Activated CD8-positive, alpha-beta T cell treated with anti-CD3 and anti-CD28 coated beads, Interleukin-2, amount 10 ng/mL, durations not matched to agents 7 days and 5 days (primary cell): ENCODE results near the gene TBC1D1. TPM values are rescaled to one million over a fixed set of nuclear protein-coding genes. Genes with fewer than 3 reads are reported as not detected.
A peak's percentile ranks its signal among the peaks of the same experiment; 100 is the strongest.

ENCODE experiments used
- ATAC-seq: fragments of 150-1000 bp; cut with Tn5 transposase; one replicate; pipeline ENCODE4 v1.10.0; 2021; ENCODE audit warnings: moderate library complexity
- CTCF ChIA-PET: fragments of 350-600 bp; sonication (Branson Sonifier 250); formaldehyde crosslinking; loops from one replicate; lab custom pipeline; 2021; ENCODE audit warnings: antibody characterized with exemption; lab: Charles Lee
- POLR2A ChIA-PET: fragments of 350-600 bp; sonication (Branson Sonifier 250); formaldehyde crosslinking; loops from one replicate; lab custom pipeline; 2021; ENCODE audit warnings: antibody characterized with exemption; lab: Charles Lee
- DNase-seq: peaks from one replicate; pipeline ENCODE4 v3.0.0-alpha.2; 2020
- H3K27ac Mint-ChIP-seq: one replicate; pipeline ENCODE4 v1.8.0; 2021; ENCODE audit warnings: mild to moderate bottlenecking, mixed read lengths
- H3K27me3 Mint-ChIP-seq: one replicate; pipeline ENCODE4 v1.8.0; 2021; ENCODE audit warnings: low read depth, mixed read lengths
- H3K36me3 Mint-ChIP-seq: one replicate; pipeline ENCODE4 v1.8.0; 2021; ENCODE audit warnings: low read depth, mixed read lengths
- H3K4me1 Mint-ChIP-seq: one replicate; pipeline ENCODE4 v1.8.0; 2021; ENCODE audit warnings: low read depth, mixed read lengths
- H3K4me3 Mint-ChIP-seq: one replicate; pipeline ENCODE4 v1.8.0; 2021; ENCODE audit warnings: mild to moderate bottlenecking, mixed read lengths
- H3K9me3 Mint-ChIP-seq: one replicate; pipeline ENCODE4 v1.8.0; 2022; ENCODE audit warnings: mixed read lengths; ENCODE audit not compliant: insufficient read depth
- total RNA-seq, 2 experiments: library from RNA; stranded (reverse); gene quantifications; one replicate each; pipeline ENCODE4 v1.2.3, GENCODE V29; 2021

TBC1D1 gene
- total RNA-seq, 2 experiments from 2014 or later, result 84.4 to 87.6 TPM

- peaks cover 78% of the 10 kb centered on the region for H3K36me3 Mint-ChIP-seq
- ChIA-PET POLR2A (interaction anchor here (0.8 to 1.0 kb wide), 3 partner anchors 10 to 58 kb away, joined by 3 read pairs; no protein-coding TSS in a partner anchor), CTCF (interaction anchor here (0.9 to 1.6 kb wide), 4 partner anchors 18 to 651 kb away, joined by 3 to 4 read pairs (median 4); no protein-coding TSS in a partner anchor)
- H3K27me3 Mint-ChIP-seq, result no peaks in the 10 kb centered on the region
- H3K27ac Mint-ChIP-seq, result peak overlapping the region; percentile 80
- no peaks in the 10 kb centered on the region for H3K9me3 Mint-ChIP-seq
- ATAC-seq (no peak), DNase-seq (no peak)
- peaks cover 63% of the 10 kb centered on the region for H3K4me1 Mint-ChIP-seq
- H3K4me3 Mint-ChIP-seq, result no peak overlapping the region
Observed at GRCh38 chr4:38129460-38130227, 238.8 kb downstream of the TBC1D1 start.

- Mint-ChIP-seq H3K4me3 (no peak overlapping the region), H3K27ac (peak overlapping the region; percentile 30), H3K36me3 (peaks cover 75% of the 10 kb centered on the region), H3K9me3 (no peaks in the 10 kb centered on the region), H3K4me1 (peaks cover 63% of the 10 kb centered on the region), H3K27me3 (no peaks in the 10 kb centered on the region)
- ChIA-PET CTCF (interaction anchor here (1.0 to 3.0 kb wide), 8 partner anchors 14 to 544 kb away, joined by 3 to 14 read pairs (median 4); no protein-coding TSS in a partner anchor), POLR2A (interaction anchor here (0.6 to 1.4 kb wide), 3 partner anchors 28 to 33 kb away, joined by 3 to 5 read pairs (median 3); no protein-coding TSS in a partner anchor)
- ATAC-seq (no peak), DNase-seq (no peak)
Observed at GRCh38 chr4:38130884-38131283, 240.0 kb downstream of the TBC1D1 start.

- Mint-ChIP-seq H3K9me3 (no peaks in the 10 kb centered on the region), H3K27me3 (no peaks in the 10 kb centered on the region), H3K27ac (peak overlapping the region; percentile 85), H3K4me3 (peak overlapping the region; percentile 51), H3K4me1 (peaks cover 63% of the 10 kb centered on the region), H3K36me3 (peaks cover 77% of the 10 kb centered on the region)
- ChIA-PET CTCF (interaction anchor here (1.0 to 3.0 kb wide), 11 partner anchors 13 to 543 kb away, joined by 3 to 14 read pairs (median 5); no protein-coding TSS in a partner anchor), POLR2A (interaction anchor here (0.6 to 1.8 kb wide), 6 partner anchors 14 to 187 kb away, joined by 3 to 5 read pairs (median 3); no protein-coding TSS in a partner anchor)
- ATAC-seq (peak; percentile 54), DNase-seq (peak; percentile 80)
Observed at GRCh38 chr4:38131371-38132091, 240.6 kb downstream of the TBC1D1 start.

GRCh38 chr4:38132107-38132673 lies 241.3 kb downstream of the TBC1D1 start:
- H3K27ac Mint-ChIP-seq, result peak overlapping the region; percentile 85
- H3K36me3 Mint-ChIP-seq, result peaks cover 78% of the 10 kb centered on the region
- H3K4me1 Mint-ChIP-seq, result peaks cover 63% of the 10 kb centered on the region
- no peaks in the 10 kb centered on the region for H3K9me3 Mint-ChIP-seq
- peak; percentile 83 for DNase-seq
- peak; percentile 81 for ATAC-seq
- H3K4me3 Mint-ChIP-seq, result peak overlapping the region; percentile 51
- no peaks in the 10 kb centered on the region for H3K27me3 Mint-ChIP-seq
- ChIA-PET CTCF (interaction anchor here (0.8 to 3.0 kb wide), 15 partner anchors 12 to 728 kb away, joined by 3 to 14 read pairs (median 5); no protein-coding TSS in a partner anchor), POLR2A (interaction anchor here (1.0 to 1.8 kb wide), 4 partner anchors 13 to 186 kb away, joined by 3 to 5 read pairs (median 3); no protein-coding TSS in a partner anchor)

GRCh38 chr4:38132843-38133662 lies 242.2 kb downstream of the TBC1D1 start:
- H3K4me3 Mint-ChIP-seq, result no peak overlapping the region
- peak overlapping the region; percentile 33 for H3K27ac Mint-ChIP-seq
- H3K9me3 Mint-ChIP-seq, result no peaks in the 10 kb centered on the region
- CTCF ChIA-PET, result interaction anchor here (0.8 to 3.0 kb wide), 14 partner anchors 11 to 727 kb away, joined by 3 to 14 read pairs (median 5); no protein-coding TSS in a partner anchor
- peaks cover 59% of the 10 kb centered on the region for H3K4me1 Mint-ChIP-seq
- POLR2A ChIA-PET, result interaction anchor here (0.6 to 1.8 kb wide), 3 partner anchors 12 to 44 kb away, joined by 3 read pairs; no protein-coding TSS in a partner anchor
- peaks cover 78% of the 10 kb centered on the region for H3K36me3 Mint-ChIP-seq
- no peaks in the 10 kb centered on the region for H3K27me3 Mint-ChIP-seq
- DNase-seq (no peak), ATAC-seq (no peak)

- DNase-seq (no peak), ATAC-seq (no peak)
- H3K36me3 Mint-ChIP-seq, result peaks cover 78% of the 10 kb centered on the region
- ChIA-PET CTCF (interaction anchor here (1.0 to 3.0 kb wide), 7 partner anchors 19 to 186 kb away, joined by 3 to 14 read pairs (median 10); no protein-coding TSS in a partner anchor), POLR2A (interaction anchor here (1.0 kb wide), 1 partner anchor 21 kb away, joined by 4 read pairs; no protein-coding TSS in a partner anchor)
- H3K9me3 Mint-ChIP-seq, result no peaks in the 10 kb centered on the region
- peak overlapping the region; percentile 30 for H3K27ac Mint-ChIP-seq
- no peaks in the 10 kb centered on the region for H3K27me3 Mint-ChIP-seq
- H3K4me3 Mint-ChIP-seq, result no peak overlapping the region
- peaks cover 59% of the 10 kb centered on the region for H3K4me1 Mint-ChIP-seq
Observed at GRCh38 chr4:38133711-38134480, 243.0 kb downstream of the TBC1D1 start.

GRCh38 chr4:38135201-38135600 lies 244.3 kb downstream of the TBC1D1 start:
- no peak overlapping the region for H3K4me3 Mint-ChIP-seq
- H3K9me3 Mint-ChIP-seq, result no peaks in the 10 kb centered on the region
- no peak for DNase-seq
- CTCF ChIA-PET, result interaction anchor here (0.8 to 2.9 kb wide), 2 partner anchors 9 to 44 kb away, joined by 3 to 10 read pairs; no protein-coding TSS in a partner anchor
- H3K27me3 Mint-ChIP-seq, result no peaks in the 10 kb centered on the region
- no peak overlapping the region for H3K27ac Mint-ChIP-seq
- peaks cover 83% of the 10 kb centered on the region for H3K36me3 Mint-ChIP-seq
- no peak for ATAC-seq
- POLR2A ChIA-PET, result no interaction called here
- H3K4me1 Mint-ChIP-seq, result peaks cover 47% of the 10 kb centered on the region

- H3K4me3 Mint-ChIP-seq, result no peak overlapping the region
- no peak for ATAC-seq
- no peaks in the 10 kb centered on the region for H3K27me3 Mint-ChIP-seq
- no peak overlapping the region for H3K27ac Mint-ChIP-seq
- no peaks in the 10 kb centered on the region for H3K9me3 Mint-ChIP-seq
- peaks cover 33% of the 10 kb centered on the region for H3K4me1 Mint-ChIP-seq
- CTCF ChIA-PET, result no interaction called here
- H3K36me3 Mint-ChIP-seq, result peaks cover 75% of the 10 kb centered on the region
- POLR2A ChIA-PET, result no interaction called here
- DNase-seq, result no peak
Observed at GRCh38 chr4:38136604-38137003, 245.7 kb downstream of the TBC1D1 start.

- Mint-ChIP-seq H3K27me3 (no peaks in the 10 kb centered on the region), H3K4me1 (peaks cover 29% of the 10 kb centered on the region), H3K36me3 (peaks cover 72% of the 10 kb centered on the region), H3K9me3 (no peaks in the 10 kb centered on the region), H3K4me3 (no peak overlapping the region), H3K27ac (no peak overlapping the region)
- ChIA-PET POLR2A (no interaction called here), CTCF (no interaction called here)
- no peak for DNase-seq
- no peak for ATAC-seq
Observed at GRCh38 chr4:38137080-38137479, 246.2 kb downstream of the TBC1D1 start.

- DNase-seq (no peak), ATAC-seq (no peak)
- CTCF ChIA-PET, result no interaction called here
- peaks cover 16% of the 10 kb centered on the region for H3K4me1 Mint-ChIP-seq
- H3K27me3 Mint-ChIP-seq, result no peaks in the 10 kb centered on the region
- H3K27ac Mint-ChIP-seq, result no peak overlapping the region
- no peaks in the 10 kb centered on the region for H3K9me3 Mint-ChIP-seq
- POLR2A ChIA-PET, result no interaction called here
- H3K36me3 Mint-ChIP-seq, result peaks cover 63% of the 10 kb centered on the region
- no peak overlapping the region for H3K4me3 Mint-ChIP-seq
Observed at GRCh38 chr4:38138363-38138762, 247.5 kb downstream of the TBC1D1 start.
